ENCODE results near the gene PIN4. TPM values are rescaled to one million over a fixed set of nuclear protein-coding genes. Genes with fewer than 3 reads are reported as not detected.

PIN4 gene
- total RNA-seq, 1 experiment from 2014 or later = 9.5 TPM

DNA sequence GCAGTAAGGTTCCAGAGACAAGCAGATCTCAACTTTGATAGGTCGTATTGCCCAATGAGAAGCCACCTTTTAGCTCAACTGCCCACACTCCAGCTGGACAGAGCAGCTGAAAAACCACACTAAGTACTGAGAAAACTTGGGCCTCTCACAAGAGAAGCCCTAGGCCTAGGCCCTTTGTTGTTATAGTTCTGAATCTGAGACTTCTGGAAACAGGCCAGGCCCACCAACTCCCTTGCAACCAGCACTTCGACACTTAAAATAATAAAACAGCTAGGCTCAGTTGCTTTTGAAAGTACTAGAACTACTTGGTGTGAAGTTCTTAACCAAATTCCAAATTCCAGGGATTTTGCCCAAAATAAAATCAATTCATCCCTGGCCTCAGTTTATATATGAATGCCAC is 36.4 kb upstream of the PIN4 start:
- ChIA-PET POLR2A (no interaction called here), CTCF (no interaction called here), RAD21 (ENCODE audit: low non-redundant PET in 1 of 2, low total read pairs in 2 of 2, uncharacterized antibody in 2 of 2, unreplicated experiment in 2 of 2) (no interaction called here)
- intact Hi-C loops (cut with micrococcal nuclease) = no loop called here
- no peaks in the 10 kb centered on the region for H3K79me2 ChIP-seq (ENCODE audit: insufficient read depth, low read length)
- H3K4me1 ChIP-seq (ENCODE audit: control insufficient read depth in 1 of 2, insufficient read depth in 2 of 2, low read length in 2 of 2) = no peaks in the 10 kb centered on the region
- no peak for TF ChIP-seq RAD21 (IDR thresholded peaks at IDR 0.05; ENCODE audit: low read depth)
- no peak for TF ChIP-seq SRF (IDR thresholded peaks at IDR 0.05; ENCODE audit: low read depth)
- TF ChIP-seq, protein P1, sequence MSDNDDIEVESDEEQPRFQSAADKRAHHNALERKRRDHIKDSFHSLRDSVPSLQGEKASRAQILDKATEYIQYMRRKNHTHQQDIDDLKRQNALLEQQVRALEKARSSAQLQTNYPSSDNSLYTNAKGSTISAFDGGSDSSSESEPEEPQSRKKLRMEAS (IDR thresholded peaks at IDR 0.05) = no peak
- no peak for TF ChIP-seq EZH2phosphoT487 (IDR thresholded peaks at IDR 0.05; ENCODE audit: borderline replicate concordance)
- TF ChIP-seq POLR2AphosphoS5 (IDR thresholded peaks at IDR 0.05; ENCODE audit: low read depth, low read length) = no peak
- H3K9ac ChIP-seq (ENCODE audit: low read length) = no peak overlapping the region
- H3K9me2 ChIP-seq (ENCODE audit: insufficient read depth) = no peaks in the 10 kb centered on the region
- no peak for DNase-seq (ENCODE audit: low read depth, low spot score)
- H3K4me2 ChIP-seq (ENCODE audit: low read length) = no peak overlapping the region
- no peaks in the 10 kb centered on the region for H3K9me3 ChIP-seq (ENCODE audit: control insufficient read depth in 1 of 2, insufficient read depth in 1 of 2, low read depth in 1 of 2, low read length in 2 of 2)
- H4K20me1 ChIP-seq (ENCODE audit: insufficient read depth) = no peaks in the 10 kb centered on the region
- H3K36me3 ChIP-seq (ENCODE audit: control insufficient read depth in 1 of 2, insufficient read depth in 2 of 2, low read length in 2 of 2) = no peaks in the 10 kb centered on the region
- no peak overlapping the region for H2AFZ ChIP-seq (ENCODE audit: low read depth, low read length, poor library complexity, severe bottlenecking)
- no peaks in the 10 kb centered on the region for H3K27me3 ChIP-seq (ENCODE audit: insufficient read depth, low read length)
- BruUV-seq (replicated peaks) = no TSS peak
- no peak for ATAC-seq
- H3K4me3 ChIP-seq (replicated peaks in 1 of 2; ENCODE audit: low read depth in 1 of 2, low read length in 2 of 2) = no peak overlapping the region
- no peak overlapping the region for H3K27ac ChIP-seq (ENCODE audit: low read depth, low read length)

DNA sequence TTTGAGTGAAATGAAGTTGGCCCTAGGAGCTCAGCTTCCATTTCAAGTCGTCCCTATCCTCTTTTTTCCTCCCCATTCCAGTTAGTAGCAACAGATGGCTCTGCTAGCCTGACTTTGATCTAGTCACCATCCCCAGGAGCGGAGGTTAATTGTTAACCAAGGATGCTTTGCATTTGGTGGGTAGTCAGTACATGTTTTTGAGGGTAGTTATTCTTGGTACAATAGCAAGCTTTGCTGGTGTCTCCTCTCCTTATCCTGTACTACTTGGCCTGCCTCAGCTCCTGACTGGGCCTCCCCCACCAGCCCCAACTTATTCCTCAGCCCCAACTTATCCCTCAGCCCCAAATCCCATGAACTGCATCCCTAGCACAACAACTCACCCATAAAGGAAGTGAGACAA is 35.0 kb upstream of the PIN4 start:
- CTCF ChIA-PET = no interaction called here
- intact Hi-C loops (cut with micrococcal nuclease) = no loop called here
- H4K20me1 ChIP-seq (ENCODE audit: insufficient read depth) = no peaks in the 10 kb centered on the region
- no peak overlapping the region for H3K9ac ChIP-seq (ENCODE audit: low read length)
- no peaks in the 10 kb centered on the region for H3K79me2 ChIP-seq (ENCODE audit: insufficient read depth, low read length)
- no TSS peak for BruUV-seq (replicated peaks)
- TF ChIP-seq EGR1 (IDR thresholded peaks at IDR 0.05; ENCODE audit: low read depth) = no peak
- TF ChIP-seq FOSL1 (IDR thresholded peaks at IDR 0.05; ENCODE audit: low read depth) = no peak
- no peak for TF ChIP-seq SIN3A (IDR thresholded peaks at IDR 0.05; ENCODE audit: low read depth)
- TF ChIP-seq ZNF274 (IDR thresholded peaks at IDR 0.05; ENCODE audit: low read depth, low read length) = no peak
- TF ChIP-seq, protein P2, sequence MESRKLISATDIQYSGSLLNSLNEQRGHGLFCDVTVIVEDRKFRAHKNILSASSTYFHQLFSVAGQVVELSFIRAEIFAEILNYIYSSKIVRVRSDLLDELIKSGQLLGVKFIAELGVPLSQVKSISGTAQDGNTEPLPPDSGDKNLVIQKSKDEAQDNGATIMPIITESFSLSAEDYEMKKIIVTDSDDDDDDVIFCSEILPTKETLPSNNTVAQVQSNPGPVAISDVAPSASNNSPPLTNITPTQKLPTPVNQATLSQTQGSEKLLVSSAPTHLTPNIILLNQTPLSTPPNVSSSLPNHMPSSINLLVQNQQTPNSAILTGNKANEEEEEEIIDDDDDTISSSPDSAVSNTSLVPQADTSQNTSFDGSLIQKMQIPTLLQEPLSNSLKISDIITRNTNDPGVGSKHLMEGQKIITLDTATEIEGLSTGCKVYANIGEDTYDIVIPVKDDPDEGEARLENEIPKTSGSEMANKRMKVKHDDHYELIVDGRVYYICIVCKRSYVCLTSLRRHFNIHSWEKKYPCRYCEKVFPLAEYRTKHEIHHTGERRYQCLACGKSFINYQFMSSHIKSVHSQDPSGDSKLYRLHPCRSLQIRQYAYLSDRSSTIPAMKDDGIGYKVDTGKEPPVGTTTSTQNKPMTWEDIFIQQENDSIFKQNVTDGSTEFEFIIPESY (IDR thresholded peaks at IDR 0.05; ENCODE audit: extremely low read depth, insufficient replicate concordance, low read length) = no peak
- TF ChIP-seq ELF1 (IDR thresholded peaks at IDR 0.05; ENCODE audit: borderline replicate concordance, low read depth) = no peak
- TF ChIP-seq CEBPB (IDR thresholded peaks at IDR 0.05; ENCODE audit: low read depth) = no peak
- no peak for TF ChIP-seq POLR2AphosphoS5 (IDR thresholded peaks at IDR 0.05; ENCODE audit: low read depth, low read length)
- TF ChIP-seq YY1 (IDR thresholded peaks at IDR 0.05; ENCODE audit: extremely low read depth, insufficient replicate concordance, low read depth, low read length) = no peak
- TF ChIP-seq, protein P3, sequence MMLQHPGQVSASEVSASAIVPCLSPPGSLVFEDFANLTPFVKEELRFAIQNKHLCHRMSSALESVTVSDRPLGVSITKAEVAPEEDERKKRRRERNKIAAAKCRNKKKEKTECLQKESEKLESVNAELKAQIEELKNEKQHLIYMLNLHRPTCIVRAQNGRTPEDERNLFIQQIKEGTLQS (IDR thresholded peaks at IDR 0.05) = no peak
- no peak for TF ChIP-seq CBX3 (IDR thresholded peaks at IDR 0.05; ENCODE audit: low read depth)
- TF ChIP-seq RAD21 (IDR thresholded peaks at IDR 0.05; ENCODE audit: low read depth) = no peak
- no peak for TF ChIP-seq POLR2A (IDR thresholded peaks at IDR 0.05; ENCODE audit: borderline replicate concordance, extremely low read depth, insufficient read depth, insufficient read length)
- TF ChIP-seq EZH2phosphoT487 (IDR thresholded peaks at IDR 0.05; ENCODE audit: borderline replicate concordance) = no peak
- TF ChIP-seq JUND (IDR thresholded peaks at IDR 0.05) = no peak
- no peak for TF ChIP-seq ZFX (IDR thresholded peaks at IDR 0.05)
- no peak for TF ChIP-seq SRF (IDR thresholded peaks at IDR 0.05; ENCODE audit: low read depth)
- POLR2A ChIA-PET = no interaction called here
- H3K27me3 ChIP-seq (ENCODE audit: insufficient read depth, low read length) = no peaks in the 10 kb centered on the region
- H3K36me3 ChIP-seq (ENCODE audit: control insufficient read depth in 1 of 2, insufficient read depth in 2 of 2, low read length in 2 of 2) = no peaks in the 10 kb centered on the region
- DNase-seq (ENCODE audit: low read depth, low spot score) = no peak
- no peak for ATAC-seq
- no peaks in the 10 kb centered on the region for H3K4me1 ChIP-seq (ENCODE audit: control insufficient read depth in 1 of 2, insufficient read depth in 2 of 2, low read length in 2 of 2)
- RAD21 ChIA-PET (ENCODE audit: low non-redundant PET in 1 of 2, low total read pairs in 2 of 2, uncharacterized antibody in 2 of 2, unreplicated experiment in 2 of 2) = no interaction called here
- no peak overlapping the region for H2AFZ ChIP-seq (ENCODE audit: low read depth, low read length, poor library complexity, severe bottlenecking)
- H3K4me2 ChIP-seq (ENCODE audit: low read length) = no peak overlapping the region
- H3K27ac ChIP-seq (ENCODE audit: low read depth, low read length) = no peak overlapping the region
- no peaks in the 10 kb centered on the region for H3K9me2 ChIP-seq (ENCODE audit: insufficient read depth)
- no peaks in the 10 kb centered on the region for H3K9me3 ChIP-seq (ENCODE audit: control insufficient read depth in 1 of 2, insufficient read depth in 1 of 2, low read depth in 1 of 2, low read length in 2 of 2)
- no peak overlapping the region for H3K4me3 ChIP-seq (replicated peaks in 1 of 2; ENCODE audit: low read depth in 1 of 2, low read length in 2 of 2)
